ENCODE data around the gene TDRD7.

GRCh38 chr9:97408562-97408961 is 3.3 kb upstream of the TDRD7 start:
- TF ChIP-seq HMGXB4 (CRISPR knock-in tag; IDR thresholded peaks at IDR 0.05) (no peak), AFF4 (CRISPR knock-in tag; IDR thresholded peaks at IDR 0.05) (no peak), MTF1 (CRISPR knock-in tag; IDR thresholded peaks at IDR 0.05; ENCODE audit: borderline replicate concordance) (no peak), ETV1 (tag; conservative IDR thresholded peaks at IDR 0.05; ENCODE audit: low read depth) (no peak), TBP (optimal IDR thresholded peaks at IDR 0.05; ENCODE audit: low read depth, low read length) (no peak), SIX5 (IDR thresholded peaks at IDR 0.05; ENCODE audit: borderline replicate concordance in 1 of 2, insufficient read depth in 1 of 2, low read depth in 1 of 2, low read length in 2 of 2) (no peak), CTCF (IDR thresholded peaks at IDR 0.05 in 2 of 3, conservative IDR thresholded peaks at IDR 0.05 in 1 of 3; ENCODE audit: insufficient read depth in 2 of 3, low read depth in 1 of 3, low read length in 3 of 3) (no peak), ZNF830 (CRISPR knock-in tag; IDR thresholded peaks at IDR 0.05) (no peak)

Measured in K562 (cell line).